HepG2 (cell line): ENCODE measurements around the gene SCARF1. TPM values are rescaled to one million over a fixed set of nuclear protein-coding genes. Genes with fewer than 3 reads are reported as not detected.

Experiments used
- ELF3 ChIP-seq: IDR thresholded peaks from 2 replicates; pipeline ENCODE4 v1.6.1; 2016; ENCODE audit warnings: missing genetic modification reagents, missing compliant biosample characterization
- MIER2 ChIP-seq: IDR thresholded peaks from 2 replicates; pipeline ENCODE4 v1.6.1; 2016; ENCODE audit warnings: missing biosample characterization, missing genetic modification reagents
- PITX1 ChIP-seq: sonication (generic); formaldehyde crosslinking; IDR thresholded peaks from 2 replicates; pipeline ENCODE4 v1.5.1; 2020; ENCODE audit warnings: mild to moderate bottlenecking, missing genetic modification reagents
- RBAK ChIP-seq: sonication (generic); formaldehyde crosslinking; IDR thresholded peaks from 2 replicates; pipeline ENCODE4 v1.5.1; 2020; ENCODE audit warnings: mild to moderate bottlenecking, missing genetic modification reagents
- RCOR2 ChIP-seq: IDR thresholded peaks from 2 replicates; pipeline ENCODE4 v1.6.1; 2016; ENCODE audit warnings: missing biosample characterization, missing genetic modification reagents
- SP4 ChIP-seq: sonication (generic); formaldehyde crosslinking; IDR thresholded peaks from 2 replicates; pipeline ENCODE4 v1.8.1; 2023; ENCODE audit warnings: mild to moderate bottlenecking, missing genetic modification reagents
- TFDP2 ChIP-seq: sonication (generic); formaldehyde crosslinking; IDR thresholded peaks from 2 replicates; pipeline ENCODE4 v1.4.0; 2020; ENCODE audit warnings: missing genetic modification reagents
- ZMYM2 ChIP-seq: sonication (generic); formaldehyde crosslinking; IDR thresholded peaks from 2 replicates; pipeline ENCODE4 v1.8.0; 2022; ENCODE audit warnings: mild to moderate bottlenecking, missing genetic modification reagents
- ZNF574 ChIP-seq: sonication (generic); formaldehyde crosslinking; IDR thresholded peaks from 2 replicates; pipeline ENCODE4 v1.4.0; 2020; ENCODE audit warnings: missing genetic modification reagents
- ZNF720 ChIP-seq: sonication (generic); formaldehyde crosslinking; IDR thresholded peaks from 2 replicates; pipeline ENCODE4 v1.4.0; 2020; ENCODE audit warnings: missing genetic modification reagents
- ZNF770 ChIP-seq: sonication (generic); formaldehyde crosslinking; IDR thresholded peaks from 2 replicates; pipeline ENCODE4 v1.5.0; 2020; ENCODE audit warnings: mild to moderate bottlenecking, missing genetic modification reagents
- polyA plus RNA-seq, 8 experiments: library from polyadenylated mRNA; depleted of rRNA in 3 of 8; stranded (reverse) in 7 of 8; unstranded in 1 of 8; fragments of >200 nt; fragmentation: Illumina TruSeq in 4 of 8; extraction: Trizol in 4 of 8; gene quantifications; 2 replicates each; pipeline versions ENCODE4 v1.2.1 to v1.2.3, GENCODE V29; 2011 to 2016; ENCODE audit warnings: low read depth in 4 of 8, missing spikeins in 1 of 8, mixed read lengths in 1 of 8; ENCODE audit not compliant: insufficient read depth in 1 of 8
- total RNA-seq, 5 experiments: library from RNA; depleted of rRNA; stranded (reverse); fragments of >200 nt; fragmentation: Illumina TruSeq; extraction: Trizol; gene quantifications; 2 replicates each; pipeline ENCODE4 v1.2.3, GENCODE V29; 2016; ENCODE audit warnings: low read depth in 1 of 5
- TF ChIP-seq, protein P1 (sequence below): IDR thresholded peaks from 2 replicates; pipeline ENCODE4 v1.6.1; 2016; ENCODE audit warnings: missing genetic modification reagents, missing compliant biosample characterization
- TF ChIP-seq, protein P2 (sequence below): sonication (generic); formaldehyde crosslinking; conservative IDR thresholded peaks from 2 replicates; pipeline ENCODE4 v1.4.0; 2020; ENCODE audit warnings: mild to moderate bottlenecking, missing genetic modification reagents, moderate library complexity
- TF ChIP-seq, protein P3 (sequence below): sonication (generic); formaldehyde crosslinking; IDR thresholded peaks from 2 replicates; pipeline ENCODE4 v1.4.0; 2020; ENCODE audit warnings: mild to moderate bottlenecking, low read depth, missing genetic modification reagents
- TF ChIP-seq, protein P4 (sequence below): IDR thresholded peaks from 2 replicates; pipeline ENCODE4 v1.6.1; 2016; ENCODE audit warnings: low read depth

Gene SCARF1
- total and polyA plus RNA-seq, 2 of the 13 experiments (the other 11 are each of a cell fraction or from before 2014, with no cell fraction given) = 0.24 to 0.71 TPM

DNA sequence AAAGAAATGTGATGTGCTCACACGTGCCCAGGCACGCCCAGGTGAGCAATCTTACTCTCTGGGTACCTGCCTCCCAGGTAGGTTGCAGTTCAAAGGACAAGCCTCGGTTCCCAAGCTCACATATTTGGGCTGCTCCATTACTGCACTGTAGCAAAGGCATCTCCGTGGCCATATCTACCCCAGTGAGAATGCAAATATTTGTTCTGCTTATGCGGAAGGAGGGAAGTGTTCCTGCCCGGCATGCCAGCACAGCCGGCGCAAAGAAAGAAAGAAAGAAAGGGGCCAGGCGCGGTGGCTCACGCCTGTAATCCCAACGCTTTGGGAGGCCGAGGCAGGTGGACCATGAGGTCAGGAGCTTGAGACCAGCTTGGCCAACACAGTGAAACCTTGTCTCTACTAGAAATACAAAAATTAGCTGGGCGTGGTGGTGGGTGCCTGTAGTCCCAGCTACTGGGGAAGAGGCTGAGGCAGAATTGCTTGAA, 47.6 kb downstream of the SCARF1 start (continued):
- TF ChIP-seq, protein P1, sequence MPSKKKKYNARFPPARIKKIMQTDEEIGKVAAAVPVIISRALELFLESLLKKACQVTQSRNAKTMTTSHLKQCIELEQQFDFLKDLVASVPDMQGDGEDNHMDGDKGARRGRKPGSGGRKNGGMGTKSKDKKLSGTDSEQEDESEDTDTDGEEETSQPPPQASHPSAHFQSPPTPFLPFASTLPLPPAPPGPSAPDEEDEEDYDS (CRISPR knock-in tag) = peak; percentile 68
- TF ChIP-seq, protein P2, sequence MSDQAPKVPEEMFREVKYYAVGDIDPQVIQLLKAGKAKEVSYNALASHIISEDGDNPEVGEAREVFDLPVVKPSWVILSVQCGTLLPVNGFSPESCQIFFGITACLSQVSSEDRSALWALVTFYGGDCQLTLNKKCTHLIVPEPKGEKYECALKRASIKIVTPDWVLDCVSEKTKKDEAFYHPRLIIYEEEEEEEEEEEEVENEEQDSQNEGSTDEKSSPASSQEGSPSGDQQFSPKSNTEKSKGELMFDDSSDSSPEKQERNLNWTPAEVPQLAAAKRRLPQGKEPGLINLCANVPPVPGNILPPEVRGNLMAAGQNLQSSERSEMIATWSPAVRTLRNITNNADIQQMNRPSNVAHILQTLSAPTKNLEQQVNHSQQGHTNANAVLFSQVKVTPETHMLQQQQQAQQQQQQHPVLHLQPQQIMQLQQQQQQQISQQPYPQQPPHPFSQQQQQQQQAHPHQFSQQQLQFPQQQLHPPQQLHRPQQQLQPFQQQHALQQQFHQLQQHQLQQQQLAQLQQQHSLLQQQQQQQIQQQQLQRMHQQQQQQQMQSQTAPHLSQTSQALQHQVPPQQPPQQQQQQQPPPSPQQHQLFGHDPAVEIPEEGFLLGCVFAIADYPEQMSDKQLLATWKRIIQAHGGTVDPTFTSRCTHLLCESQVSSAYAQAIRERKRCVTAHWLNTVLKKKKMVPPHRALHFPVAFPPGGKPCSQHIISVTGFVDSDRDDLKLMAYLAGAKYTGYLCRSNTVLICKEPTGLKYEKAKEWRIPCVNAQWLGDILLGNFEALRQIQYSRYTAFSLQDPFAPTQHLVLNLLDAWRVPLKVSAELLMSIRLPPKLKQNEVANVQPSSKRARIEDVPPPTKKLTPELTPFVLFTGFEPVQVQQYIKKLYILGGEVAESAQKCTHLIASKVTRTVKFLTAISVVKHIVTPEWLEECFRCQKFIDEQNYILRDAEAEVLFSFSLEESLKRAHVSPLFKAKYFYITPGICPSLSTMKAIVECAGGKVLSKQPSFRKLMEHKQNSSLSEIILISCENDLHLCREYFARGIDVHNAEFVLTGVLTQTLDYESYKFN = peak; percentile 92
- TF ChIP-seq SP4 (CRISPR knock-in tag) (peak; percentile 26; the same call in 1 of the 2 replicates), RCOR2 (CRISPR knock-in tag) (peak; percentile 87), ELF3 (peak; percentile 97), ZNF770 (peak; percentile 59), ZNF574 (CRISPR knock-in tag) (peak; percentile 63), MIER2 (peak; percentile 17; the same call in 1 of the 2 replicates), ZNF720 (no peak), RBAK (CRISPR knock-in tag) (0 out of 2 replicates have a peak, but pooled peaks have one; percentile 27), PITX1 (peak; percentile 84; the same call in 1 of the 2 replicates), TFDP2 (CRISPR knock-in tag) (peak; percentile 52; the same call in 1 of the 2 replicates), ZMYM2 (peak; percentile 81)
- TF ChIP-seq, protein P3, sequence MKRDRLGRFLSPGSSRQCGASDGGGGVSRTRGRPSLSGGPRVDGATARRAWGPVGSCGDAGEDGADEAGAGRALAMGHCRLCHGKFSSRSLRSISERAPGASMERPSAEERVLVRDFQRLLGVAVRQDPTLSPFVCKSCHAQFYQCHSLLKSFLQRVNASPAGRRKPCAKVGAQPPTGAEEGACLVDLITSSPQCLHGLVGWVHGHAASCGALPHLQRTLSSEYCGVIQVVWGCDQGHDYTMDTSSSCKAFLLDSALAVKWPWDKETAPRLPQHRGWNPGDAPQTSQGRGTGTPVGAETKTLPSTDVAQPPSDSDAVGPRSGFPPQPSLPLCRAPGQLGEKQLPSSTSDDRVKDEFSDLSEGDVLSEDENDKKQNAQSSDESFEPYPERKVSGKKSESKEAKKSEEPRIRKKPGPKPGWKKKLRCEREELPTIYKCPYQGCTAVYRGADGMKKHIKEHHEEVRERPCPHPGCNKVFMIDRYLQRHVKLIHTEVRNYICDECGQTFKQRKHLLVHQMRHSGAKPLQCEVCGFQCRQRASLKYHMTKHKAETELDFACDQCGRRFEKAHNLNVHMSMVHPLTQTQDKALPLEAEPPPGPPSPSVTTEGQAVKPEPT (CRISPR knock-in tag) = 0 out of 2 replicates have a peak, but pooled peaks have one; percentile 15
- TF ChIP-seq, protein P4, sequence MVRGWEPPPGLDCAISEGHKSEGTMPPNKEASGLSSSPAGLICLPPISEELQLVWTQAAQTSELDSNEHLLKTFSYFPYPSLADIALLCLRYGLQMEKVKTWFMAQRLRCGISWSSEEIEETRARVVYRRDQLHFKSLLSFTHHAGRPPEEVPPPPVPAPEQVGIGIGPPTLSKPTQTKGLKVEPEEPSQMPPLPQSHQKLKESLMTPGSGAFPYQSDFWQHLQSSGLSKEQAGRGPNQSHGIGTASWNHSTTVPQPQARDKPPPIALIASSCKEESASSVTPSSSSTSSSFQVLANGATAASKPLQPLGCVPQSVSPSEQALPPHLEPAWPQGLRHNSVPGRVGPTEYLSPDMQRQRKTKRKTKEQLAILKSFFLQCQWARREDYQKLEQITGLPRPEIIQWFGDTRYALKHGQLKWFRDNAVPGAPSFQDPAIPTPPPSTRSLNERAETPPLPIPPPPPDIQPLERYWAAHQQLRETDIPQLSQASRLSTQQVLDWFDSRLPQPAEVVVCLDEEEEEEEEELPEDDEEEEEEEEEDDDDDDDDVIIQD (CRISPR knock-in tag) = peak; percentile 72
